Stimulated activated CD4-positive, alpha-beta T cell treated with anti-CD3 and anti-CD28 coated beads, Interleukin-15, amount 100 ng/mL, for 1 hour (primary cell): ENCODE data around the gene CEP131.

ENCODE experiments used
- DNase-seq, 2 donors: peaks; one replicate each; pipeline ENCODE4 v3.0.0-alpha.2; 2020; ENCODE audit warnings: low read depth in 1 of 2, low spot score in 1 of 2

The CEP131 gene

DNA sequence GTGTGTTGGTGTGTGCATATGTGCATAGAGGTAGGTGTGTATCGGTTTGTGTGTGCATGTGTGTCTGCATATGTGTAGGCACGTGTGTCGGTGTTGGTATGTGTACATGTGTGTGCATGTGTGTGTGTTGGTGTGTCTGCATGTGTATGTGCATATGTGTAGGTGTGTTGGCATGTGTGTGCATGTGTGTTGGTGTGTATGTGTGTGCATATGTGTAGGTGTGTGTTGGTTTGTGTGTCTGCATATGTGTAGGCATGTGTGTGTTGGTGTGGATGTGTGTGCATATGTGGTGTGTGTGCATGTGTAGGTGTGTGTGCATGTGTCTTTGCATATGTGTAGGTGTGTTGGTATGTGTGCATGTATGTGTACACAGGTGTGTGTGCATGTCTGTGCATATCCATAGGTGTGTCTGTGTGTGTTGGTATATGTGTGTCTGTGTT is 52.9 kb downstream of the CEP131 start:
- no peak for DNase-seq

DNA sequence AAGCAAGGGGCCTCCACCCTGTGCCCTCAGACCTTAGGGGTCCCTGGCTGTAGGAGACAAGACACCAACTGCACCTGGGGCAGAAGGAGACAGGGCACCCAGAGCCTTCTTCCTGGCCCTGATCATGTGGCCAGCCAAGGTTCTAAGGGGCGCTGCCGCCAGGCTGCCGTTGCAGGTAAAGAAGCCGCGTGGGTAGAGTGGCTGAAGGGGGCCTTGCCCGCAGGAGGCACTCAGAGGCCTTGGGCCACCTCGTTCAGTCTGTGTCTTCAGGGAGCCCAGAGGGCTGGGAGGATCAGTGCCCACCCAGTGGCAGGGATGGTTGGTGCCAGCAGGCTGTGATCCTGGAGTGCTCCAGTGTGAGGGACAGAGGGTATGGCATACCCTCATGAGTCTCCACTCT is 55.1 kb downstream of the CEP131 start:
- no peak for DNase-seq

DNA sequence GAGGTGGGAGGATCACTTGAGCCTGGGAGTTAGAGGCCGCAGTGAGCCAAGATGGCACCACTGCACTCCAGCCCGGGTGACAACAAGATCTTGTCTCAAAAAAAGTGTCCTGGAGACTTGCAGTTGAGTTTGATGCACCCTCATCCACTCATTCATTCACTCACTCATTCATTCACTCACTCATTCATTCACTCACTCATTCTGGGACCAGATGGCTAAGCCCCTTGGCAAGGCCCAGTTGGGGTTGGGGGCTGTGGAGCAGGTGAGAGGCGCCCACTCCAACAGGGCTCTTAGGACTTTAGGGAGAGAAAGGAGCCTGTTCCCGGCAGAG is 55.6 kb downstream of the CEP131 start:
- DNase-seq = no peak

DNA sequence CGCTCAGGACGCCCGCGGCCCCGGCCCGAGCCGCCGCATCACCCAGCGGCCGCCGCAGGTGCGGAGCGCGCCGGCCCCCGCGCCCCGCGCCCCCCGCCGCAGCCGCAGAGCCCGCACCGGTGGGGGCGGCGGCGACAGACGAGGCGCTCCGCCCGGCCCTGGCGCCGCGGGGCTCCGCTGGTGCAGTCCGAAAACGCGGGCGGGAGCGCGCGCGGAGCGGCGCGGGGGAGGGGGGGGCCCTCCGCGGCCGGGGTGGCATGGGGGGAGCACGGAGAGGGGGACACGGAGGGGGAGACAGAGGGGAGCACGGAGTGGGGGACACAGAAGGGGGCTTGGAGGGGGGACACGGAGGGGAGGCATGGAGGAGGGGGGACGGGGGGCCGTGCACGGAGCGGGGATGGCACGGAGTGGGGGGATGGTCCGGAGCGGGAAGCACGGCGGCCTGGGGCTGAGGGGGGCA is 56.7 kb downstream of the CEP131 start, which contains the start of gene AATK:
TSS of gene AATK (minus strand) at position 189 of the 460 bp plus-strand sequence. CDS start 229 bp downstream, outside the sequence.
- no peak for DNase-seq

DNA sequence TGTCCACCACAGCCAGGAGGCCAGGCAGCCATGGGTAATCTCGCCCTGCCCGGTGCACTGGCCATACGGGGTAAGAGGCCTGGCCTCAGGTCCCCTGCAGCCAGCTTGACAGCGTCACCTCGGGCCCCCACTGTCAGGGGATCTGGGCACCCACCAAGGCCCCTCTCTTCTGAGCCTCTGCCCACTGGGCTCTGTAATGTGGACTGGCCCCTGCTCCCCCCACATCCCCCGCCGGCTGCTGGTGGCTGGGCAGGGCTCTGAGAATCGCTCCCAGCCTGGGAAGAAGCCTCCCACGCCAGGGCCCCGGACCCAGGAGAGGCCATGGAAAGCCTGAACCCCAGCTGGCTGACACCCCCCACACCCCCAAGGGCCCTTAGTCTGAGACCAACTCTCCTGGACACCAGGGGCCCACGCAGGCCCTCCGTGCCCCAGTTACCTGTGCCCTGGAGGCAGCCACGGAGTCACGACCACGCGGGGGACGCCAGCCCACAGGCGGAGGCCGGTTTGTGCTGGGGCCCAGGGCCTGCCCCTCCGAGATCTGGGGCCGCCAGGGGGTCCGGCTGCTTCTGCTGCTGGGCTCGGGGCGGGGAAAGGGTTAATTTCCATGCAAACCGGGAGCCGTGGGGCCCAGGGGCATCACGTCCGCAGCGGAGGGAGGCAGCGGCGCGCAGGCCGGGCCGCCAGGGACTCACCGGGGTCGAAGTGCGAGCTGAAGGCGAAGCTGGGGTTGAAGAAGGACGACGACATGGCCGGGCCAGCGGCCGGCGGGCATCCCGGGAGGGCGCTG is 57.3 kb downstream of the CEP131 start, which contains the start of gene PVALEF:
TSS of gene PVALEF (plus strand) at position 262 of the 787 bp plus-strand sequence. CDS start 15,720 bp downstream, outside the sequence.
- DNase-seq = no peak

DNA sequence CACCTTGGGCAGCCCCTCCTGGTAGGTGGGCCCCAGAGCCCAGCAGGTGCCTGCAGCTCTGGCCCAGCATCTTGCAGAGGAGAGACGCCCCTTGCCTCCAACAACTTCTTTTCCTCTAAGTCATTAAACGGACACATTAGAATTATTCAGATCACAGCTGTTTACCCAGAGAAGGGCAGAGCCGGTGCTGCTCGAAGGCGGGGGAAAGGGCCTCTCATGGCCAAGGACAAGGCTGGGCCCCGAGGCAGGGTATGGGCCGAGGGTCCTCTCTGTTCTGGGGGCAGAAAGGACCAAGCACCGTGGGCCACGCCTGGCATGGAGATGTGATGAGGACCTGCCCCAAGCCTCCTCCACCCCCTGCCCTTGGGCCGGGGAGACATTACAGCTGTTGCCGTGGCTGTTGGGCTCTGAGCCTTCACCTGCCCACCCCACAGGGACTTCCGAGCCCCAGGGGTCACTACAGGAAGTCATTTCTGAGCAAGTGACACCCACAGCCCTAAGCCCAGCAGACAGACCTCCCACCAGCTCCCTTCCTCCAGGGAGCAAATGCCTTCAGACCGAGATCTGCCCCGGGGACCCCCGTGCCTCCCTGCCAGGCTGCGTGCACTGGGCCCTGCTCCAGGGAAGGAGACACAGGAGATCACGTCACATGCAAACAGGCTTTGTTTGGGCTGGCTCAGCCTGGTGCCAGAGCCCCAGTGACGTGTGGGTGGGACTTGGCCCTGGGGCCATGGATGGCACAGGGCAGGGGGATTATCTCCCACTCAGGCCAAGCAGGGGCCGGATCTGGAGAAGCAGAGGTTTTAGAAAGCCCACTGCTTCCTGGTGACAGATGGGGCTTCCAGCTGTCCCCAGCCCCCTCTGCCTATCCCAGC is 58.2 kb downstream of the CEP131 start:
- no peak for DNase-seq

DNA sequence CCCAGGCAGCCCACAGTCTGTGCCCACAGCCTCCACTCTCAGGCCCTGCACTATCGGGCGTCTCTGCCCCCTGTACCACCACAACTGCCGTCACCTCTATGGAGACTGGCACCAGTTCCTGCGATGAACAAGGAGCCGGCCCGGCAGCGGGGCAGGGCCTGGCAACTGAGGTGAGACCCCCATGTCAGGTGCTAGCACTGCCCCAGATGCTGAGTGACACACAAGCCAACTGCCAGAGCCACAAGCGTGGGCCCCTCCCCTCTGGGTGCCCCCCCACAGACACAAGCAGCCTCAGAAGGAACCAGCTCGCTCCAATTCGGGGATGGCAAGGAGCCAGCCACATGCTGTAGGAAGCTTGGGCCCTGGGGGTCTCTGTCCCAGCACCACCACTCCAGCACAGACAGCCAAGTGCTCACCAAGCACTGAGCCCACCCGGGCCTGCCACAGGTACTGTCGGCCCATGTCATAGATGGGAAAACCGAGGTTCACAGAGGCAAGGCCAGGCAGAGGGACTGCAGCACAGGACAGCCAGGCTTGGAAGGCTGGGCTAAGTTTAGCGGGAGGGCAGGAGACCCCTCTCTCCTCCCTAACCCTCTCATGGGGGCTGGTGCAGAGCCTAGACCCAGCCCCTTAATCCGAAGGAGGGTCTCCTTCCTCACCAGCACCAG is 58.9 kb downstream of the CEP131 start:
- DNase-seq = no peak

DNA sequence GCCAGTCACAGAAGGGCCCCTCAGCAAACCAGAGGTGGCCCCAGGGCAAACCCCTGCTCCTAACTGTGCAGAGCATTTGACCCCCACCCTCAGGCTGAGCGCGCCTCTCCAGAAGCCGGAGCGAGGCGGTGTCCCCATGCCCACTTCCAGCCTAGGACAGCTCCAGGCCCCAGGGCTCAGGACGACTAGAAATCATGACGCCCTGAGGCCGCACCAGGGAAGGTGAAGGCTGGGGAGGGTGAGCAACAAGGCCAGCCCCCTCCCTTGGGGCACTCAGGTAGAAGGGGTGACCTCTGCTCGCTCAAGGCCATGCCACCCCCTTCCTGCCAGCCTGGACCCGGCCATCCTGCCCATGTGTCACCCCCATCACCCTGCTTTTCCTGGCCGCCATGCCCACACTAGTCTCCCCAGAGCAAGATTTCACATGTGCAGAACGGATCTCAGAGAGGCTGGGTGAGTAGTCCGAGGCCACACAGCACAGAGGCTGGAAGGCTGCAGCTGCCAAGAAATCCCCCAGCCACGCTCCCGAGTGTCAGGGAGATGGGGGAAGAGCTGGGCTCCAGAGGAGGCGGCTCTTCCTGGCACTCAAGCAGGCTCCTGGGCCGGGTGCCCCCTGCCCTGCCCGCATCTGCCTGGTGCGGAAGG is 59.6 kb downstream of the CEP131 start:
- DNase-seq = no peak

DNA sequence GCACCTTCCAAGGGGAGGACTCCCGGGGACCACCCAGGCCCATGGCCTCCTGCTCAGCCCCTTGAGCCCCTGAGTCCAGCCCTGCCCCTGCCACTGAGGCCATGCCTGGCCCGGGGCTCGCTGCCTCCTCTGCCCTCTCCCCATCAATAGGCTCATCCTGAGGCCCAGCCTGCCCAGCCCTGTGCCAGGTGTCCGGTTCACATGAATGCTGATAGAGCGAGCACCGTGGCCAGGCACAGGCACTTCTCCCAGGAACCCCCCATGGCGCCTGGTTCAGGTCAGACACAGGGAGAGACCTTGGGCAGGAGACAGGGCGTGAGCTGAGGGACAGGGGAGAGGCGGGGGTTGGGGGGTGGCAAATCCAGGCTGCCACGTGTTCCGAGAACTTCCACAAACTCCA is 60.3 kb downstream of the CEP131 start:
- DNase-seq = no peak

DNA sequence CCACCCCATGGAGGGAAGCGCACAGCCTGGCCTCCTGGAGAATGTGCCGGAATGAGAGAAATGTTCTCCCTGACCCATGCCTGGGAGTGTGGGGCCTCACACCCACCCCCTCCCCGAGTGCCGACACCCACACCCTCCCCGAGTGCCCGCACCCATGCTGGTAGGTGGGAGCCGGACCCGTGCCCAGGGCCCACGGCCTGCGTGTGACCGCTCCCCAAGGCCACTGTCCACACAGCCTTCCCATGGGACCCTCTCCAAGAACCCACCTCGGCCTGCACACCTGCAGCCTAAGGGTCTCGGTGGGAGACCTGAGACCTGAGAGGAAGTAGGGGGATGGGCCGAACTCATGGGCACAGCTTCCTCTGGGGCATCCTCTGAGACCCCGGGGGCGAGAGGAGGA is 60.8 kb downstream of the CEP131 start:
- DNase-seq = no peak

DNA sequence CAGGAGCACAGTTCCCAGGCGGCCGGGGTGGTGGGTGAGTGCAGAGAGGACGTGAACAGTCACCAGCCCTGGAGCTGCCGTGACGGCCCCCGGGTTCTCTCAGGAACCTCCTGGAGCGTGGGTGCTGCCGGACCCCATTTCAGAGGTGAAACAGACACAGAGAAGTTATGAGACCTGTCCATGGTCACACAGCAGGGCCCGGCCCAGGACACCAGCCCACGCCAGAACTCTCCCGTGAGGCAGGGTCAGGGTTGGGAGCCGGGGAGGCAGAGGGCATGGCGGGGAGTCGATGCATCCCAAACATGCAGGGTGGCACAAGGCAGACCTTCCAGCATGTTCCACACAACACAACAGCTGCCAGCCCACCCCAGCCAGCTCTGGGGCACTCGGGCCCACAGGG is 61.2 kb downstream of the CEP131 start:
- no peak for DNase-seq

DNA sequence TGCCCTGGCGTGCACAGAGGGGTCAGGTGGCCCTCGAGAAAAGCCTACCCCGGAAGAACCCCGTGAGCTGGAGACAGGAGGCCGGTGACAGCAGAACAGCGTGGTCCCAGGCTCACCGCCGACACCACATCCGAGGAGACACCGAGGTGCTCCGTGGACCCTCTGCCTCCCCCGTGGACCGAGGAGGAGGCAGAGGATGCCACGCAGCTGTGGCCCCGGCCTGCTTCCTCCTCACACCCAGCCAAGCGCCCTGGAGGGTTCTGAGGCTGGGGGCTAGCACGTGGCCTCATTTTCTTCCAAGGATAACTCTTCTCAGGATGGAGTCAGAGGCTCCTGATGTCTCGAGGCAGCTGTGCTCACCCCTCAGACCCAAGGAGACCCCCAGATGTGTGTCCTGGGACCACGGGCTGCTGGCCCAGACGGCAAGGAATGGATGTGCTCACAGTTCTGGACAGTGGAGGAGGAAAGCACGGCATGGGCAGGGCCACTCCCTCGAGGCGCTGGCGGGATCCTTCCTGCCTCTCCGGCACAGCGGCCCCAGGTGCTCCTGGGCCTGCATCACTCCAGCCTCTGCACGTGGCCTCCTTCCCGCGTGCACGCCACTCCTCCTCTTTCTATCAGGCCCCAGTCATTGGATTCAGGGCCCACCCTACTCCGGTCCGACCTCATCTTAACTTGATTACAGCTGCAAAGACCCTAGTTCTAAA is 61.9 kb downstream of the CEP131 start:
- DNase-seq = no peak

DNA sequence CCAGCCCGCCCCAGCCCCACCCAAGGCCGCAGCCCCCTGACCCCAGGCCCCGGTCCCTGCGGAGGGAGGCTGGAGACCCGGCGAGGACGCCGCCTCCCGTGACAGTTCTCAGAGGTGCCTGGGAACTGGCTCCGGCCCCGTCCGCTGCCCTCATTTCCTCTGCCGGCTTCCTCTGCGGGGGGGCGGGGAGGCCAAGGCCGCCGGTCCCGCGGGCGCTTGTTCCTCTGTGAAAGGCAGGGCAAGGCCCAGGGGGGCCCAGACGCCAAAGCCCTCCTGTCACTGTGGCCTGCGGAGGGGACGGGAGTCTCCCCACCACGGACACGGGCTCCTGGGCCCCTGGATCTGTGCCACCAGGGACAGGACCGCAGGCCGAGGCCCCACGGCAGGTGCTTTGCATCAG is 62.5 kb downstream of the CEP131 start:
- DNase-seq = no peak

DNA sequence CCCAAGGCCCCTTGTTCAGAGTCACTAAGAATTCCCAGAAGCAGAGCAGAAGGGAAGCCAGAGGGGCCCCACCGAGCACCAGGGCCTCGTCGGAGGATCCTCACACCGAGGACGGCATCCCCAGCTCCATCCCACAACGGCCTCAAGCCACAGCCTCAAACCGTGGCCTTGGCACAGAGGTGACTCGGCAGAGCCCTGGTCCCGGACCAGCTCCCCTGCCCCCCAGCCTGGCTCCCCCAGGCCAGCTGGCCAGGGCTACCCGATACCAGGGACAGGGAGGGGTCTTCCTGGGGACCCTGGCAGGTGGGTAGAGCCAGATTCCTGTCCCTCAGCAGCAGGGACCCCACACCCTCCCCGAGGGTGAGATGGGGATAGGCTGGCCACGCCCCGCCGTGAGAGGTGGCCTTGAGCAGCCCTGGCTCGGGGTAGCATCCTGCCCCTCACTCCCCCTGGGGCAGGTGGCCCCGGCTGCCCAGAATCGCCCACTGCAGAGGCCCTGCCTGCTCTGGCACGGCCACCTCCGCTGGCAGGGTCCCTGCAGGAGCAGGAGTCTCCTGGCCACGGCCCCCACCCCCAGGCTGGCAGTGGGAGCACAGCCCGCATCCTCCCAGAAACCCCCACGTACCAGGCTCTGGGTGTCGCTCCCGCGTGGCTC is 63.0 kb downstream of the CEP131 start:
- DNase-seq = no peak

DNA sequence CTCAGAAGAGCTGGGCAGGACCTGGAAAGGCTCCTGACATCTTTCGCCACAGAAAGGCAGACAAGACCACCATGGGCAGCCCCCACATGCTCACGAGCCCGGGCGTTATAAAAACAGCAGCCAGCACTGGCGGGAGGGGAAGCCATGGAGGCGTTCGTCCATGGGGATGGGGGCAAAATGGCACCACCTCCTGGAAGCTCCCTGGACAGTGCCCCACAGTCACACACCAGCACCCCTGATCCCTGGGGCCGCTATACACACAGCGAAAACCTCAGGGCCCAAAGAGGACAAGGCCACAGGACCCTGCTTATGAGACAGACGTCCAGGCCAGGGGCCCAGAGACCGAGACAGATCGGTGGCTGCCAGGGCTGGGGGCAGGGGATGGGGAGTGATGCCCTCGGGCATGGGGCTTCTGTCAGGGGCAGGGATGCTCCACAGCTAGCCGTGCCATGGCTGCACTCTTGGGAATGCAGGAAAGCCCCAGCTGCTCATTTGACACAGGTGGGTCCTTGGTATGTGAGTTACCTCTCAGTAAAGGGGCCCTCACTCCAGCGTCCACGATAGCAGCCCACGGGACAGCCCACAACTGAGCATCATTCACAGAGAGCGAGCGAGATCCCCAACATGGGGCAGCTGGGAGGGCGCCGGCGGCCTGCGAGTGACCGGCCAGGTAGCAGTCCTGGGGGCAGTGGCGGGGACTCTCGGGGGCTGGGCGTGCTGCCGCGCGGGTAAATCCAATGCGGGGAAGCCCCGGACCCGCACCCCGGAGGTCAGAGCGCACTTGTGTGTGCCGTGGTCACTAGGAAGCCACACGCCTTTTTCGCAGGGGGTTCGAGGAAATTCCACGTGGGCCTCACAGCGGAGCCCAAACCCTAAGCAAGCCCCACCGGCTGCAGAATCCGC is 63.8 kb downstream of the CEP131 start:
- no peak for DNase-seq

DNA sequence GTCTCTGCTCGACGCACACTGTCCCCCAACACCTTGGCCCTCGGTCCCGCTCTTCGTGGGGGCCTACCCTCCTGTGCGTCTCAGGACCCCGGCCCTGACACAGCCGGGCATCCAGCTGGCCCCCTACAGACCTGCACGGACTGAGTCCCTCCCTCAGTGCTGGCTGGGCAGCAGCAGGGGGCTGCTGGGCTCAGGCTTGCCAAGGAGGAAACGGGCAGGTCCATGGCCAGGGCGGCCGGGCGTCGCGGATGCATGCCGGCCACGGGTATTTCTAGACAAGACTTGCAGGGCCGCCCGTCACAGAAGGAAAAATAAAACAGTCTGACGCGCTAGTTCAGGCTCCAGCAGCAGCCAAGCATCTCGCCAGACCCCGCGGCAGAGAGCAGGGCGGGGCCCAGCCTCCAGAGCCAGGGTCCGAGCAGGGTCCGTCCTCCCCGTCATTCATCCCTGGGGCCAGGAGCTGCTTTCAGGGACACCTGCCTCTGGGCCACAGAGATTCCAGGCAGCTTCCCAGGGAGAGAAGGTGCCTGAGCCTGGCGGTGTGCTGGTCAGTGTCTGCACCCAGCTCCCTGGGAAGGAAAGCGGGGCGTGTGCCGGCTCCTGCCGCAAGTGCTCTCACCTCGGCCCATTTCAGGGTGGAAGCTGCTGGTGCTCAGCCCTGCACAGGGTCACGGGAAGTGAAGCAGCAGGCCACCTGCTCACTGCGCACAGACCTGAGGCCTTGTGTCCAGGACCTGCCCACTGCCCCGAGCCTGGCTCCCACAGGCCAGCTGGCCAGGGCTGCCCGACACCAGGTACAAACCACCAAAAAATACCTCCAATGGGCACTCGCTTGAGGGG is 64.7 kb downstream of the CEP131 start:
- DNase-seq = no peak

DNA sequence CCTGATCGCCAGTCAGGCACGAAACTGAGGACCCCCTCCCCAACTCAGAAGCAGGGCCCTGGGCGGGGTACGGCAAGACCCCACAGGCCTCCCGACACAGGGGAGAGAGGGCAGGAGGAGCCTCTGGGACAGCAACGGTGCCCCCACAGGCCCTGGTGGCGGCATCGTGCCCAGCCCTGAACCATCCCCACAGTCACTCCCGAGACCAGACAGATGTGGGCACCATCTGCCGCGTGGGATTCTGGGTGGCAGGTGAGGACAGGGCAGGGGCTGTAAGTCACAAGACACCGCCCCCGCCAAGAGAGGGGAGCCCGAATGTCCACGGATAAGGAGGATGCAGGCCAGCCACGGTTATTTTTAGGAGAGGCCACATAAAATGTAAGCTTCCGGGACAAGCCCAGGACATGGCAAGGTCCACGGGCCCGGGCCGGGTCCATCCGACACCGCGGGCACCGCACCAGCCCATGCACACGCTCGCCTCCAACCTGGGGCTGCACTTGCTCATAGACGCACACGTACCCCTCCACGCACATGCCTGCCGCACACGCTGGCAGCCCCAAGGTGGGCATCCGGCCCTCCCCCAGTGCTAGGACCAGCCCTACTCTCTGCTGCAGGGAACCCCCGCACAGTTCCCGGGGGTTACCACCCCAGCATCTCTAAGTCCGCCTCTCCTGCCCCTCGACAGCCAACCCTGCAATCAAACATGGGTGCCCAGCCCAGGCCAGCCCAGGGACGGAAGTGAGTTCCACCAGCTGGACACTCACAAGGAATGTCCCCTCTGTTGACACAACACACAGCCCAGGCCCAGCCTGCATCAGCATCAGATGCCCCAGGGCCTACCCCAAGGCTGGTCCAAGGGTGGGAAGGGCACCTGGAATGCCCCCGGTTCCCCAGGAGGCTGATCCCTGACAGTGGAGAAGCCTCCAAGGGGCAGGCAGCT is 65.6 kb downstream of the CEP131 start:
- DNase-seq = no peak
